HCT116 (cell line): ENCODE results near the gene RAD51AP2. TPM values are rescaled to one million over a fixed set of nuclear protein-coding genes. Genes with fewer than 3 reads are reported as not detected.
"Not testable (repeated sequence)": the region's sequence is repeated elsewhere in the genome, so short reads cannot be mapped to it uniquely, and the experiment has no call there.

ENCODE experiments used
- ATAC-seq: fragments of 200-7000 bp; cut with Tn5 transposase; 2 replicates; pipeline ENCODE4 v1.9.1; 2020; ENCODE audit warnings: mild to moderate bottlenecking, moderate library complexity
- Bru-seq: library from RNA; stranded (reverse); fragments of 400-500 nt; gene quantifications from one replicate; lab custom pipeline; 2021; lab: Mats Ljungman, UMichigan
- BruChase-seq, 2 experiments: library from RNA; stranded (reverse); fragments of 400-500 nt; gene quantifications; one replicate each; lab custom pipeline; 2021; lab: Mats Ljungman, UMichigan
- BruUV-seq: library from RNA; stranded (reverse); fragments of 400-500 nt; replicated peaks from 2 replicates; lab custom pipeline; 2021; lab: Mats Ljungman, UMichigan
- CTCF ChIA-PET: fragments of 300-600 bp; sonication (Branson Sonifier 250); formaldehyde crosslinking; loops from one replicate; lab custom pipeline; 2021; ENCODE audit warnings: antibody characterized with exemption; lab: Charles Lee
- POLR2A ChIA-PET: fragments of 300-600, 350-600 bp; sonication (Branson Sonifier 250); formaldehyde crosslinking; loops from one replicate; lab custom pipeline; 2021; ENCODE audit warnings: antibody characterized with exemption; lab: Charles Lee
- RAD21 ChIA-PET, 2 experiments: fragments of 300-600 bp; sonication (Branson Sonifier 250); formaldehyde crosslinking; loops; one replicate each; lab custom pipeline; 2023; ENCODE audit warnings: low total read pairs in 2 of 2; ENCODE audit not compliant: uncharacterized antibody in 2 of 2, unreplicated experiment in 2 of 2, low non-redundant PET in 1 of 2; lab: Charles Lee
- DNase-seq: peaks from one replicate; pipeline ENCODE4 v3.0.0-alpha.2; 2010; ENCODE audit warnings: low read depth, low spot score
- H2AFZ ChIP-seq: fragments of 200-600 bp; shearing (Covaris generic), sonication (generic); 2 replicates; pipeline ENCODE4 v1.6.1; 2017; ENCODE audit warnings: low read depth, mixed run types, mixed read lengths, antibody characterized with exemption, low read length; ENCODE audit not compliant: poor library complexity, severe bottlenecking
- H3K27ac ChIP-seq: 2 replicates; pipeline ENCODE4 v1.5.1; 2012; ENCODE audit warnings: low read depth, low read length
- H3K27me3 ChIP-seq: fragments of 200-600 bp; sonication (generic); 2 replicates; pipeline ENCODE4 v1.6.1; 2016; ENCODE audit warnings: mixed run types, low read length, mixed read lengths; ENCODE audit not compliant: insufficient read depth
- H3K36me3 ChIP-seq, 2 experiments: fragments of 200-500 bp in 1 of 2; fragments of 200-600 bp in 1 of 2; sonication (Bioruptor generic) in 1 of 2; sonication (generic) in 1 of 2; 2 replicates each; pipeline versions ENCODE4 v1.5.1 to v1.6.1; 2014 to 2016; ENCODE audit warnings: low read length in 2 of 2, inconsistent platforms in 1 of 2, mixed read lengths in 1 of 2, mixed run types in 1 of 2; ENCODE audit not compliant: insufficient read depth in 2 of 2, control insufficient read depth in 1 of 2
- H3K4me1 ChIP-seq, 2 experiments: fragments of 200-600 bp in 1 of 2; sonication (generic) in 1 of 2; 2 replicates each; pipeline versions ENCODE4 v1.5.1 to v1.6.1; 2012 to 2017; ENCODE audit warnings: low read length in 2 of 2, inconsistent platforms in 1 of 2, mild to moderate bottlenecking in 1 of 2, mixed read lengths in 1 of 2, mixed run types in 1 of 2, moderate library complexity in 1 of 2; ENCODE audit not compliant: insufficient read depth in 2 of 2, control insufficient read depth in 1 of 2
- H3K4me2 ChIP-seq: fragments of 200-600 bp; sonication (generic); 2 replicates; pipeline ENCODE4 v1.6.1; 2017; ENCODE audit warnings: mixed run types, low read length, mixed read lengths
- H3K4me3 ChIP-seq, 2 experiments: fragments of 200-600 bp in 1 of 2; sonication (generic) in 1 of 2; replicated peaks in 1 of 2; 2 replicates each; pipeline ENCODE4 v1.5.1; 2011 to 2016; ENCODE audit warnings: low read length in 2 of 2, control low read depth in 1 of 2, low read depth in 1 of 2, mild to moderate bottlenecking in 1 of 2, mixed read lengths in 1 of 2, mixed run types in 1 of 2
- H3K79me2 ChIP-seq: fragments of 200-600 bp; sonication (generic); 2 replicates; pipeline ENCODE4 v1.6.1; 2017; ENCODE audit warnings: mild to moderate bottlenecking, mixed run types, low read length, moderate library complexity, mixed read lengths; ENCODE audit not compliant: insufficient read depth
- H3K9ac ChIP-seq: fragments of 200-600 bp; sonication (generic); 2 replicates; pipeline ENCODE4 v1.6.1; 2016; ENCODE audit warnings: low read length, mixed read lengths
- H3K9me2 ChIP-seq: fragments of 200-600 bp; sonication (generic), shearing (Covaris generic); 2 replicates; pipeline ENCODE4 v1.6.1; 2017; ENCODE audit warnings: mixed run types, mild to moderate bottlenecking, moderate library complexity; ENCODE audit not compliant: insufficient read depth
- H3K9me3 ChIP-seq, 2 experiments: fragments of 200-500 bp in 1 of 2; fragments of 200-600 bp in 1 of 2; sonication (Bioruptor generic) in 1 of 2; sonication (generic) in 1 of 2; 2 replicates each; pipeline ENCODE4 v1.6.1; 2014 to 2017; ENCODE audit warnings: low read length in 2 of 2, mixed read lengths in 2 of 2, inconsistent platforms in 1 of 2, low read depth in 1 of 2, mild to moderate bottlenecking in 1 of 2, mixed run types in 1 of 2, moderate library complexity in 1 of 2; ENCODE audit not compliant: control insufficient read depth in 1 of 2, insufficient read depth in 1 of 2
- H4K20me1 ChIP-seq: fragments of 200-600 bp; sonication (generic), shearing (Covaris generic); 2 replicates; pipeline ENCODE4 v1.6.1; 2017; ENCODE audit warnings: mixed run types, mild to moderate bottlenecking, moderate library complexity; ENCODE audit not compliant: insufficient read depth
- ATF3 ChIP-seq: IDR thresholded peaks from 2 replicates; pipeline ENCODE4 v1.6.1; 2012
- CEBPB ChIP-seq: IDR thresholded peaks from 2 replicates; pipeline ENCODE4 v1.6.1; 2012; ENCODE audit warnings: low read depth
- CTCF ChIP-seq, 3 experiments: fragments of 200-600 bp in 1 of 3; sonication (generic) in 1 of 3; IDR thresholded peaks in 2 of 3; conservative IDR thresholded peaks in 1 of 3; 2 replicates each; pipeline ENCODE4 v1.5.1; 2012 to 2017; ENCODE audit warnings: low read depth in 2 of 3, low read length in 2 of 3, antibody characterized with exemption in 1 of 3, borderline replicate concordance in 1 of 3, control low read depth in 1 of 3, mild to moderate bottlenecking in 1 of 3, mixed read lengths in 1 of 3, mixed run types in 1 of 3, moderate library complexity in 1 of 3; ENCODE audit not compliant: insufficient read depth in 1 of 3
- EGR1 ChIP-seq: IDR thresholded peaks from 2 replicates; pipeline ENCODE4 v1.6.1; 2012; ENCODE audit warnings: low read depth
- ELF1 ChIP-seq: IDR thresholded peaks from 2 replicates; pipeline ENCODE4 v1.6.1; 2012; ENCODE audit warnings: low read depth, borderline replicate concordance
- EZH2 ChIP-seq: fragments of 200-600 bp; sonication (generic); IDR thresholded peaks from 2 replicates; pipeline ENCODE4 v1.6.1; 2017; ENCODE audit warnings: antibody characterized with exemption, mixed run types
- JUND ChIP-seq: IDR thresholded peaks from 2 replicates; pipeline ENCODE4 v1.6.1; 2012
- MAX ChIP-seq: IDR thresholded peaks from 2 replicates; pipeline ENCODE4 v1.6.1; 2012
- POLR2AphosphoS5 ChIP-seq: IDR thresholded peaks from 2 replicates; pipeline ENCODE4 v1.6.1; 2011; ENCODE audit warnings: mild to moderate bottlenecking, low read depth, low read length, moderate library complexity
- REST ChIP-seq: IDR thresholded peaks from 2 replicates; pipeline ENCODE4 v1.6.1; 2012; ENCODE audit warnings: low read depth
- SIN3A ChIP-seq: IDR thresholded peaks from 2 replicates; pipeline ENCODE4 v1.6.1; 2012; ENCODE audit warnings: low read depth
- SP1 ChIP-seq: IDR thresholded peaks from 2 replicates; pipeline ENCODE4 v1.6.1; 2012; ENCODE audit warnings: low read depth
- SRF ChIP-seq: IDR thresholded peaks from 2 replicates; pipeline ENCODE4 v1.6.1; 2012; ENCODE audit warnings: low read depth
- YY1 ChIP-seq: IDR thresholded peaks from 2 replicates; pipeline ENCODE4 v1.6.1; 2011; ENCODE audit warnings: low read length, low read depth, moderate library complexity, mild to moderate bottlenecking; ENCODE audit not compliant: insufficient replicate concordance; ENCODE audit errors: extremely low read depth
- intact Hi-C: fragments of 100-400 bp; cut with micrococcal nuclease; formaldehyde crosslinking; loops from 2 replicates; pipeline ENCODE4 v1.10.0; 2022
- long read RNA-seq: library from polyadenylated mRNA; unstranded; transcript quantifications from one replicate; pipeline ENCODE4 v2.0.0, GENCODE V29; 2021; ENCODE audit not compliant: unreplicated experiment
- polyA plus RNA-seq: library from polyadenylated mRNA; unstranded; fragments of >200 nt; gene quantifications from 2 replicates; pipeline ENCODE4 v1.2.1, GENCODE V29; 2012; ENCODE audit warnings: missing spikeins
- total RNA-seq: library from RNA; stranded (reverse); gene quantifications from one replicate; pipeline ENCODE4 v1.2.1, GENCODE V29; 2021; ENCODE audit not compliant: unreplicated experiment

RAD51AP2 gene
- 0.10 TPM for total RNA-seq
- polyA plus RNA-seq, result 0.02 and 0.03 TPM in 2 replicates
- percentile 27 among the genes with signal in this experiment for Bru-seq, nascent RNA
- BruChase-seq, experiment 1, labeled RNA remaining after a 6-hour chase, result percentile 30 among the genes with signal in this experiment
- percentile 36 among the genes with signal in this experiment for BruChase-seq, experiment 2, labeled RNA remaining after a 2-hour chase
- long read RNA-seq, result 0 reads

- Histone ChIP-seq H3K79me2 (no peaks in the 10 kb centered on the region), H3K27ac (no peak within 1 kb of the TSS)
- TF ChIP-seq JUND, result no peak
- TF ChIP-seq EGR1, result peak; percentile 82
- TF ChIP-seq EZH2, result no peak
- no peak for TF ChIP-seq CEBPB
- peak; percentile 39 for TF ChIP-seq MAX
- peak; percentile 74 for TF ChIP-seq POLR2AphosphoS5
- no peak for TF ChIP-seq ATF3
- TF ChIP-seq CTCF (IDR thresholded peaks at IDR 0.05 in 2 of 3, conservative IDR thresholded peaks at IDR 0.05 in 1 of 3; ENCODE audit: borderline replicate concordance in 1 of 3, insufficient read depth in 1 of 3, low read depth in 2 of 3, low read length in 2 of 3), result no peak
- TF ChIP-seq REST, result no peak
- peak; percentile 99 for TF ChIP-seq SRF
- TF ChIP-seq YY1, result no peak
- peak; percentile 99 for TF ChIP-seq SP1
- TF ChIP-seq ELF1, result no peak
- no peak for TF ChIP-seq SIN3A
- TF ChIP-seq, all 23 proteins: peak for 5
- ChIA-PET CTCF (no interaction called here), RAD21 (no interaction called here), POLR2A (no interaction called here)
- BruUV-seq, result no TSS peak
- H3K4me3 ChIP-seq, result peak within 1 kb of the TSS; percentile 43 to 61
- peaks cover 0 to 11% of the 10 kb centered on the region in 2 experiments; a peak in 3 of 4 replicates for H3K4me1 ChIP-seq
- peak within 1 kb of the TSS; percentile 87 for H3K4me2 ChIP-seq
- no peaks in the 10 kb centered on the region for H3K9me2 ChIP-seq
- no peaks in the 10 kb centered on the region for H3K27me3 ChIP-seq
- no peaks in the 10 kb centered on the region for H3K9me3 ChIP-seq
- no peaks in the 10 kb centered on the region for H3K36me3 ChIP-seq
- ATAC-seq, result peak; percentile 94
- H3K9ac ChIP-seq, result peak within 1 kb of the TSS; percentile 54
- H4K20me1 ChIP-seq, result no peaks in the 10 kb centered on the region
- DNase-seq, result peak; percentile 75
- intact Hi-C loops, result no loop called here
- H2AFZ ChIP-seq, result peak within 1 kb of the TSS; percentile 95
These were observed at the start of gene RAD51AP2 for GRCh38 chr2:17518212-17519154. TSS of gene RAD51AP2 (minus strand) at chr2:17518440. CDS start at chr2:17518415, 25 bp downstream.

GRCh38 chr2:17565726-17566125 lies 47.5 kb upstream of the RAD51AP2 start:
- H3K27ac ChIP-seq, H3K9me3 ChIP-seq, H3K36me3 ChIP-seq, CTCF ChIA-PET, H3K4me1 ChIP-seq, DNase-seq, H3K79me2 ChIP-seq, H3K4me3 ChIP-seq, H3K9ac ChIP-seq, H3K9me2 ChIP-seq, BruUV-seq, intact Hi-C loops, RAD21 ChIA-PET, H2AFZ ChIP-seq, ATAC-seq, H3K4me2 ChIP-seq, H3K27me3 ChIP-seq, POLR2A ChIA-PET, H4K20me1 ChIP-seq: not testable (repeated sequence)
